HG03520 (cell line): ENCODE data around the gene SCD5.

Experiments
- ATAC-seq: cut with Tn5 transposase; IDR thresholded peaks from one replicate; pipeline ENCODE4 v1.9.1; 2021; ENCODE audit warnings: mild to moderate bottlenecking, moderate library complexity; ENCODE audit not compliant: unreplicated experiment

The SCD5 gene

GRCh38 chr4:82797405-82798111 lies 1.0 kb downstream of the SCD5 start:
- ATAC-seq, result no peak

GRCh38 chr4:82797040-82797404 lies 1.6 kb downstream of the SCD5 start:
- no peak for ATAC-seq

- ATAC-seq, result no peak
These were observed 5.5 kb downstream of the SCD5 start for GRCh38 chr4:82792912-82793649.

- no peak for ATAC-seq
These were observed 7.4 kb downstream of the SCD5 start for GRCh38 chr4:82791179-82791578.

- no peak for ATAC-seq
These were observed 8.4 kb downstream of the SCD5 start for GRCh38 chr4:82790060-82790660.

- no peak for ATAC-seq
These were observed 9.4 kb downstream of the SCD5 start for GRCh38 chr4:82789025-82789776.

- ATAC-seq, result no peak
These were observed 11.3 kb downstream of the SCD5 start for GRCh38 chr4:82787342-82787741.

- no peak for ATAC-seq
These were observed 11.8 kb downstream of the SCD5 start for GRCh38 chr4:82786828-82787227.

- ATAC-seq, result no peak
These were observed 12.8 kb downstream of the SCD5 start for GRCh38 chr4:82785611-82786400.

- no peak for ATAC-seq
These were observed 13.7 kb downstream of the SCD5 start for GRCh38 chr4:82784681-82785610.

- ATAC-seq, result no peak
These were observed 15.8 kb downstream of the SCD5 start for GRCh38 chr4:82782626-82783345.

GRCh38 chr4:82780752-82781231 lies 17.8 kb downstream of the SCD5 start:
- ATAC-seq, result no peak

- no peak for ATAC-seq
These were observed 18.3 kb downstream of the SCD5 start for GRCh38 chr4:82780170-82780751.

GRCh38 chr4:82779032-82779431 lies 19.6 kb downstream of the SCD5 start:
- no peak for ATAC-seq

GRCh38 chr4:82777857-82778525 lies 20.6 kb downstream of the SCD5 start:
- no peak for ATAC-seq

GRCh38 chr4:82776925-82777542 lies 21.6 kb downstream of the SCD5 start:
- ATAC-seq, result no peak

- ATAC-seq, result no peak
These were observed 23.4 kb downstream of the SCD5 start for GRCh38 chr4:82775243-82775642.
